ENCODE data around the gene TTC13. TPM values are rescaled to one million over a fixed set of nuclear protein-coding genes. Genes with fewer than 3 reads are reported as not detected.

The TTC13 gene
- total RNA-seq, 1 donor: 15.1 TPM

DNA sequence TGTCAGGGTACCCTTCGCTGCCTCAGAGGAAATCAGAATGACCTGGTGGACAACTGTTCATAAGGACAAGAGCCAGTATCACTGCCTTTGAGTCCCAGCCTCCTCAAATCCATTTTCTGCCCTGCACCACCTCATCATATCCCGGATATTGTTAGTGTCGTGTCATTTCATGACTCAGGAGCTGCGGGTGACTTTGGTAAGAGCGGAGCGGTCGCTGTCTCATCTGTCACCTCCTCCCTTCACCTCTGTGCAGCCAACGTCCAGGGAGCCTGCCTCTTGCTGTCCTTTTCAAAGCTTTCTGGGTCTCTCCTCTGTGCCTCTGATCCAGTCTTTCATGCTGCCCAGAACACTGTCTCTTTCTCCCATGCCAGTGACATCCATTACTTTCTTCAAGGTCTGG, 103.3 kb downstream of the TTC13 start:
- TF ChIP-seq, protein P1, sequence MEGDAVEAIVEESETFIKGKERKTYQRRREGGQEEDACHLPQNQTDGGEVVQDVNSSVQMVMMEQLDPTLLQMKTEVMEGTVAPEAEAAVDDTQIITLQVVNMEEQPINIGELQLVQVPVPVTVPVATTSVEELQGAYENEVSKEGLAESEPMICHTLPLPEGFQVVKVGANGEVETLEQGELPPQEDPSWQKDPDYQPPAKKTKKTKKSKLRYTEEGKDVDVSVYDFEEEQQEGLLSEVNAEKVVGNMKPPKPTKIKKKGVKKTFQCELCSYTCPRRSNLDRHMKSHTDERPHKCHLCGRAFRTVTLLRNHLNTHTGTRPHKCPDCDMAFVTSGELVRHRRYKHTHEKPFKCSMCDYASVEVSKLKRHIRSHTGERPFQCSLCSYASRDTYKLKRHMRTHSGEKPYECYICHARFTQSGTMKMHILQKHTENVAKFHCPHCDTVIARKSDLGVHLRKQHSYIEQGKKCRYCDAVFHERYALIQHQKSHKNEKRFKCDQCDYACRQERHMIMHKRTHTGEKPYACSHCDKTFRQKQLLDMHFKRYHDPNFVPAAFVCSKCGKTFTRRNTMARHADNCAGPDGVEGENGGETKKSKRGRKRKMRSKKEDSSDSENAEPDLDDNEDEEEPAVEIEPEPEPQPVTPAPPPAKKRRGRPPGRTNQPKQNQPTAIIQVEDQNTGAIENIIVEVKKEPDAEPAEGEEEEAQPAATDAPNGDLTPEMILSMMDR (IDR thresholded peaks at IDR 0.05; ENCODE audit: insufficient read depth, low read length): no peak
- DNase-seq (ENCODE audit: low read depth): no peak
- H3K4me3 ChIP-seq (ENCODE audit: low read depth, low read length): no peak overlapping the region

DNA sequence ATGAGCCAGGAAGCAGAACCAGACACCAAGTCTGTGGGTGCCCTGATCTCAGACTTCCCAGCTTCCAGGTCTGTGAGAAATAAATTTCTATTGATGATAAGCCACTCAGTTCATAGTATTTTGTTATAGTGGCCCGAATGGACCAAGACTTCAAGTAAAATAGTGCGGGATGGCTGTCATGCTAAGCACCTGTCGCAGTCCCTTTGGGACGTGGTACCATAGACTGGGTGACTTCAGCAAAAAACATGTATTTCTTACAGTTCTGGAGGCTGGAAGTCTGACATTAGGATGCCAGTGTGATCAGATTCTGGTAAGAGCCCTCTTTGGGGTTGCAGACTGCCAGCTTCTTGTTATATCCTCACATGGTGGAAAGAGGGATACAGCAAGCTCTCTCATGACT, 107.7 kb downstream of the TTC13 start:
- no peak for DNase-seq (ENCODE audit: low read depth)
- no peak overlapping the region for H3K4me3 ChIP-seq (ENCODE audit: low read depth, low read length)
- TF ChIP-seq, protein P1 (IDR thresholded peaks at IDR 0.05; ENCODE audit: insufficient read depth, low read length): no peak

DNA sequence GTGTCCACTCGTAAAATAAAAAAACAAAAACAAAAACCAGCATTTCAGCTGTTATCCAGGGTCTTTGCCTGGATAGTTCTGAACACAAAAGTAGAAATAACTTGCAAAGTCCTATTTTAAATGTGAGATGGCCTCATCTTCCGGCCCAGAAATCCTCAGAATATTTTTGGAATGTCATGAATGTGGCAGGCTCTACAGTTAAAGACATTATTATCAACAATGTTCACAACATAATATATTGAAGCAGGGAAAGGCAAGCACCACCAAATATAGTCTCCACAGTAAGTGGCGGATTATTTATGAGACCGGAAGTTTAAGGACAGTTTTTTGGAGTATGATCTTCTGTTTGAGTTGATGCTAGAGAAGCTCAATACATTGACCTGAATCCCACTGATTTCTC, 109.2 kb downstream of the TTC13 start:
- H3K4me3 ChIP-seq (ENCODE audit: low read depth, low read length): peak overlapping the region; percentile 63
- TF ChIP-seq, protein P1 (IDR thresholded peaks at IDR 0.05; ENCODE audit: insufficient read depth, low read length): no peak
- DNase-seq (ENCODE audit: low read depth): peak; percentile 74

DNA sequence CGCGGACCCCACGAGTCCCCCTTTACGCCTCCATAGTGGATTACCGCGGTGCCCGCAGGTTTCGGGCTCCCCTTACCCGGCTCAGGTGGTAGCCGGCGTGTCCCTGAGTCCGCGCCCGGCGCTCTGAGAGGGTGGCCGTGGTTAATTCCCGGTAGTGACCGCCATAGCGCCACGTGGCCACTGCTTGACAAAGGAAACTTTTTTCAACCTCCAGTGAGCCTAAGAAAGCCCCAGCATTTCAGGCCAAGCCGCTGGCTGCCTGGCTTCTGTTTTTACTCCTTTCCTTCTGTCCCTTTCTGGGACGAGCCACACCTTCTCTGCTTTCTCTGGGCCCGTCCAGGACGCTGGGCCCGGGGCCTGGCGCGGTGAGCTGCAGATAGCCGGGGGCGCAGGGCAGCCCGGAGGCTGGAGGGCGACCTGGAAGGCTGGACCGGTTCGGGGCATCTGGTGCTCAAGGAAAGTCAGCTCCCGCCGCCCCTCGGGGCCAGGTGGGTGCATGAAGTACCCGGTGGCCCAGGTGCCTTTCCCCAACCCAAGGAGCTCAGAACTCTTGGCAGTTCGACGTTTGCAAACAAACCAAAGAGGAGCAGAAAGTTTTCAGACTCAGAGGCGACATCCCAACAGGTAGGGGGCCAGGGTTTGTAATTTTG, 109.8 kb downstream of the TTC13 start:
- H3K4me3 ChIP-seq (ENCODE audit: low read depth, low read length): peak overlapping the region; percentile 63
- TF ChIP-seq, protein P1 (IDR thresholded peaks at IDR 0.05; ENCODE audit: insufficient read depth, low read length): no peak
- DNase-seq (ENCODE audit: low read depth): peak; percentile 46

DNA sequence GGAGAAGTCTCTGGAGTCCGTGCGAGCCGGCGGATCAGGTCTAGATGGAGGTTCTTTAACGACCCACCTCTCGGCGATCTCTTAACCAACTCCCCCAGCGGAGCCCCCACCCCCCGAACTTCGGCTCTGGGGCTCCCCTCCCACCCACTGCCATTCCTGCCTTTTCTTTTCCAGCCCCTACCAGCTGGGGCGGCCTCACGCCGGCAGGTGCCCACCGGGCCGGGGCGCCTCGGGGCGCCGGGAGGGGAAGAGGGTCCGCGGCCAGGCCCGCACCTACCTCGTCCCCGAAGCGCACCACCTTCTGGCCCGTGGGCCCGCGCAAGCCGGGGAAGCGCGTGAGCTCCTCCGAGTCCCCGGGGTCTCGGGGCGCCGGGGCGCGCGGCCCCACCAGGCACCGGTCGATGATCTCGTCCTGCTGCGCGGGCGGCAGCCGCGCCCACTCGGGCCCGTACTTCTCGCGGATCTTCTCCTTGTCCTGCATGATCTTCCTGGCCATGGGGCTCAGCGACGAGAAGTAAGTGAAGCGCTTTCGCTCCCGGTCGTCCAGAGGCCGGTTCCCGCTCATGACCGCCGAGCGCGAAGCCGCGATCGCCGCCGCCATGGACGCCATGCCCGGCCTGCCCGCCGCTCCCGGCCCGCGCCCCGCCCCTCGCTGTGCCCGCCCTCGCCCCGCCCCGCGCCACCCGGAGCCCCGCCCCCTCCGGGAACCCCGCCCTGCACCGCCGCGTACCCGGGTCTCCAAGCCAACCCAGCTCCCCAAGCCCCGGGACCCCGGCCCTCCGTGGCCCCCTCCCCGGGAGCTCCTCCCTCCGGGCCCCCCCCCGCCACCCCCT, 110.5 kb downstream of the TTC13 start, which contains the start of gene C1orf198:
C1orf198 (minus strand) TSS at position 619 of the 833 bp plus-strand sequence; CDS start at position 610, 9 bp downstream.
- peak within 1 kb of the TSS; percentile 95 for H3K4me3 ChIP-seq (ENCODE audit: low read depth, low read length)
- TF ChIP-seq, protein P1 (IDR thresholded peaks at IDR 0.05; ENCODE audit: insufficient read depth, low read length): no peak
- DNase-seq (ENCODE audit: low read depth): no peak

DNA sequence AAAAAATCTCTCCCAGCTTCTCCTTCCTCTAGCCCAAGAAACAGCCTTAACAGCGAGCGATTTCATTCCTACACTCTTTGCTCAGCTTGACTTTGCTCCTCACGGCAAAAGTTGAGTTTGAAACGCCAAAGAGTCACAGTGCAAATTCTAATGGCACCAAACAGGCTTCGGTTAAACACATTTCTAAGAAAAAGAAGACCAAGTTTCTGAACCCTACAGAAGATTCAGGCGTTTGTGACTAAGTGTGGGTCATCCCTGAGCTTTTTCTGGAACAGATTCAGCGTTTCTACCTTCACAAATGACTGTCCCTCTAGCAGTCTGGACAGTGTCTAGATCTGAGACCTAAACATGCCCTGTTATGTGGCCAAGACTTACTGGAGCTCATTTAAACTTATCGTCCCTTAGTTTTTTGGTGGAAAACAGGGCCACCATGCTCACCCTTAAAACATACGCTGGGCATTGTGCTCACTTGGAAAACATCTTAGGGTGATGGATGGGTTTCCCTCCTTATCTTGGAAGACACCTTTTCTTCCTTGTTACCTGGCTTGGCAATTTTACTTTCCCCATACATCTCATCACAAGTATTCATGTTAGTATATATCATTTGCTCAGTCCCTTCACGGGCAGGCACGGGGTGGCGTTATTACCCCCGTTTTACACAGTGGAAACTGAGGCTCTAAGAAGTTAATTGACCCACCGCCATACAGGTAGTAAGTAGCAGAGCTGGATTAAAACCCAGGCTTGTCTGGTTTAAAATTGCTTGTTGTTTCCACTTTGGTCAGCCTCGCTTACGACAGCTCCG, 111.4 kb downstream of the TTC13 start:
- peak overlapping the region; percentile 95 for H3K4me3 ChIP-seq (ENCODE audit: low read depth, low read length)
- TF ChIP-seq, protein P1 (IDR thresholded peaks at IDR 0.05; ENCODE audit: insufficient read depth, low read length): no peak
- peak; percentile 24 for DNase-seq (ENCODE audit: low read depth)
